Karpas-422 (cell line): ENCODE data around the gene CECR2. TPM values are rescaled to one million over a fixed set of nuclear protein-coding genes. Genes with fewer than 3 reads are reported as not detected.
"Not testable (repeated sequence)": the region's sequence is repeated elsewhere in the genome, so short reads cannot be mapped to it uniquely, and the experiment has no call there.

ENCODE experiments used
- DNase-seq: peaks from one replicate; pipeline ENCODE4 v3.0.0-alpha.2; 2015
- H2AFZ ChIP-seq: fragments of 200-600 bp; sonication (generic); 2 replicates; pipeline ENCODE4 v1.6.1; 2014; ENCODE audit warnings: antibody characterized with exemption, low read length, mixed read lengths
- H3K27ac ChIP-seq: fragments of 200-600 bp; sonication (generic); 2 replicates; pipeline ENCODE4 v1.5.1; 2014; ENCODE audit warnings: mild to moderate bottlenecking, low read length, moderate library complexity
- H3K27me3 ChIP-seq: fragments of 200-600 bp; sonication (generic); 2 replicates; pipeline ENCODE4 v1.6.1; 2014; ENCODE audit warnings: low read length, mixed read lengths
- H3K36me3 ChIP-seq: fragments of 200-600 bp; sonication (generic); 2 replicates; pipeline ENCODE4 v1.6.1; 2014; ENCODE audit warnings: low read length, mixed read lengths; ENCODE audit not compliant: insufficient read depth
- H3K4me1 ChIP-seq: fragments of 200-600 bp; sonication (generic); 2 replicates; pipeline ENCODE4 v1.6.1; 2014; ENCODE audit warnings: mild to moderate bottlenecking, low read length, mixed read lengths
- H3K4me2 ChIP-seq: fragments of 200-600 bp; sonication (generic); 2 replicates; pipeline ENCODE4 v1.6.1; 2014; ENCODE audit warnings: low read length, low read depth, mild to moderate bottlenecking; ENCODE audit not compliant: poor library complexity, severe bottlenecking
- H3K4me3 ChIP-seq: fragments of 200-600 bp; sonication (generic); 2 replicates; pipeline ENCODE4 v1.5.1; 2014; ENCODE audit warnings: mild to moderate bottlenecking, antibody characterized with exemption, low read length, mixed read lengths
- H3K79me2 ChIP-seq: fragments of 200-600 bp; sonication (generic); 2 replicates; pipeline ENCODE4 v1.6.1; 2014; ENCODE audit warnings: mild to moderate bottlenecking, low read length, mixed read lengths
- H3K9ac ChIP-seq: fragments of 200-600 bp; sonication (generic); 2 replicates; pipeline ENCODE4 v1.6.0; 2014; ENCODE audit warnings: low read length
- H3K9me2 ChIP-seq: fragments of 200-600 bp; sonication (generic), shearing (Covaris generic); replicated peaks from 2 replicates; pipeline ENCODE4 v1.6.0; 2014; ENCODE audit warnings: mild to moderate bottlenecking, low read length, moderate library complexity; ENCODE audit not compliant: insufficient read depth
- H3K9me3 ChIP-seq: fragments of 300-700, 200-600 bp; sonication (generic); 2 replicates; pipeline ENCODE4 v1.6.1; 2014; ENCODE audit warnings: low read length, mixed read lengths
- H4K20me1 ChIP-seq: fragments of 200-600 bp; sonication (generic); 2 replicates; pipeline ENCODE4 v1.6.1; 2014; ENCODE audit warnings: mild to moderate bottlenecking, antibody characterized with exemption, low read length, low read depth; ENCODE audit not compliant: insufficient read depth
- total RNA-seq: library from RNA; depleted of rRNA; stranded (reverse); fragments of >200 nt; shearing (Covaris generic); gene quantifications from 2 replicates; pipeline ENCODE4 v1.2.3, GENCODE V29; 2014; ENCODE audit warnings: low replicate concordance

Gene CECR2
- total RNA-seq, 1 experiment from 2014 or later = 1.6 TPM

DNA sequence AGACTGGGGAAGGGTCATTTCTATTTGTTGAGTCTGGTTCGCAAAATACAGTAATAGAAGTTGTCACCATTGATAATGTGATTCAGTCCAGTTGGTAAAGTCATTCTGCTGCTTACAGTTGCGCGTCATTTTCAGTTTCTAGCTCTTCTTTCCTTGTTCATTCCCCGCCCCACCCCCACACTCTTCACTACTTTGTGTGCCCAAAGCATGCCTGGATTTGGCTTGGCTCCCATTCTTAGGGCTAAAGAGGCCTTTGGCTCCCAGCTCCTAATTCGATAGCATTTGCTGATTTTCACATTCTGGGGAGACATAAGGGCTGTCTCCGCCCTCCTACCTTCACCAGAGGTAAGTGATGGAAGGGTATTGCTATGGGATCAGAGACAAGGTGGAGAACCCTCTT is 43.0 kb downstream of the CECR2 start:
- no peaks in the 10 kb centered on the region for H3K9me2 ChIP-seq
- no peak overlapping the region for H3K27ac ChIP-seq

DNA sequence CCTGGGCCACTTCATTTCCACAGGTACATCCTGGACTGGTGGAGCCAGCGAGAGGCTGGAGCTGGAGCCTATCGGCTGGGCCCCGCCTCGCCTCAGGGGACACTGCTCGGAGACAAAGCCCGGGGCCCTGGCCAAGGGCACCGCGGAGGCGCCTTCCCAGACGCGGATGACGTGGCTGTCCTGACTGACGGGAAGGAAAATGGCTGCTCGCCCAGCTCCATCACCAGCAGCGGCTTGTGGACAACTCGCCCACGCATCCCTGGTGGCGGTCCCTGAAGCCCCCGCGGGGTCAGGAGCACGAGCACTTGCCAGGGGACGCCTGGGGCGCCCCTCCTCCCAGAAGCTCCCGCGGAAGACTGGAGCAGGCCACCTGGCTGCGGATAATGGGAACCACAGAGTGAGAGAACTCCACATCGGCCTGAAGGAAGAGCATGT is 49.6 kb downstream of the CECR2 start:
- H3K27me3 ChIP-seq = no peaks in the 10 kb centered on the region
- H3K9ac ChIP-seq = no peak overlapping the region

More for the DNA sequence above, 43.0 kb downstream of the CECR2 start:
- H2AFZ ChIP-seq = no peak overlapping the region
- no peaks in the 10 kb centered on the region for H3K36me3 ChIP-seq
- H3K27me3 ChIP-seq = no peaks in the 10 kb centered on the region
- no peaks in the 10 kb centered on the region for H3K9me3 ChIP-seq
- H4K20me1 ChIP-seq = no peaks in the 10 kb centered on the region; the same call in 1 of the 2 replicates
- no peak overlapping the region for H3K9ac ChIP-seq
- DNase-seq = no peak
- no peak overlapping the region for H3K4me2 ChIP-seq
- H3K4me1 ChIP-seq = no peaks in the 10 kb centered on the region
- no peak overlapping the region for H3K4me3 ChIP-seq
- no peaks in the 10 kb centered on the region for H3K79me2 ChIP-seq

DNA sequence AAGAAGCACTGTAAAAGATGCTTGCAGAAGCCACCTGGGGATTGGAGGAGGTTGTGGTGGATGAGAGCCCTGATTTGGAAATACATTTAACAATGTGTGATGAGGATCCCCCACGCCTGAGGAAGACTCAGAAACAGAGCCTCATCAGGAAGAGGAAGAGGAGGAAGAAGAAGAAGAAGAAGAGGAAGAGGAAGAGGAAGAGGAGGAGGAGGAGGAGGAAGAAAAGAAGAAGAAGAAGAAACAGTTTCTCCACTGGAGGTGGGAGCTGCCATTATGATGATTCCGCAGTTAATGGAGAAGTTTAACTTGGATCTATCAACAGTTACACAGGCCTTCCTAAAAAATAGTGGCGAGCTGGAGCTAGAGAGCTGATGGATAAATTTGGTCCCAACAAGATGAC is 50.1 kb downstream of the CECR2 start:
- Histone ChIP-seq H3K36me3 (no peaks in the 10 kb centered on the region), H3K79me2 (no peaks in the 10 kb centered on the region), H4K20me1 (no peaks in the 10 kb centered on the region), H3K9me2 (no peaks in the 10 kb centered on the region), H3K4me2 (no peak overlapping the region), H3K4me3 (no peak overlapping the region), H2AFZ (no peak overlapping the region), H3K27me3 (no peaks in the 10 kb centered on the region), H3K9ac (no peak overlapping the region), H3K9me3 (no peaks in the 10 kb centered on the region), H3K27ac (no peak overlapping the region), H3K4me1 (no peaks in the 10 kb centered on the region)
- DNase-seq = no peak

More for the DNA sequence above, 49.6 kb downstream of the CECR2 start:
- DNase-seq = no peak
- Histone ChIP-seq H3K4me1 (no peaks in the 10 kb centered on the region), H3K36me3 (no peaks in the 10 kb centered on the region), H3K79me2 (no peaks in the 10 kb centered on the region), H3K4me3 (no peak overlapping the region), H2AFZ (no peak overlapping the region), H3K9me2 (no peaks in the 10 kb centered on the region), H3K9me3 (no peaks in the 10 kb centered on the region), H4K20me1 (no peaks in the 10 kb centered on the region), H3K4me2 (no peak overlapping the region), H3K27ac (no peak overlapping the region)

DNA sequence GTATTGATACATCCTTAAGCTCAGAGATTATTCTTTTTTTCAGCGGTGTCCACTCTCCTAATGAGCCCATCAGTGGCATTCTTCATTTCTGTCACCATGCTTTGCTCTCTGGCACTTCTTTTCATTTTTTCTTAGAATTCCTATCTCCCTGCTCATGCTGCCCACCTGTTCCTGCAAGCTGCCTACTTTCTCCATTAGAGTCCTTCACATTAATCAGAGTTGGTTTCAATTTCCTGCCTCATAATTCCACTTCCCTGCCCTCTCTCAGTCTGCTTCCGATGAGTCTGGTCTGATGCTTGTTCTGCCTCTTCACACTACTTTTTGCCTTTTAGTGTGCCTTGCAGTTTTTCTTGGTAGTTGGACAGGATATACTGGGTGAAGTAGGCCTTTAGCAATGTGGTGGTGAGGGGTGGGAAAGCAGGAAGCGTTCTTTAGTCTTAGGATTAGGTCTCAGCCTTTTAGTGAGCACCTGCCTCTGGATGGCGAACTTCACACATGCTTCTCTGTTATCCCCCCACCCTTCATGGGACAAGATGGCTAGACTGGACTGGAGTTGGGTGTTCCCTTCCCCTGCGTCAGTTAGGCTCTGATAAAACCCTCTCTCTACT is 53.6 kb downstream of the CECR2 start:
- no peak for DNase-seq
- no peak overlapping the region for H3K4me2 ChIP-seq
- no peaks in the 10 kb centered on the region for H3K36me3 ChIP-seq
- no peak overlapping the region for H3K4me3 ChIP-seq
- H2AFZ ChIP-seq = no peak overlapping the region
- H3K27me3 ChIP-seq = no peaks in the 10 kb centered on the region
- H3K9me2 ChIP-seq = no peaks in the 10 kb centered on the region
- H3K4me1 ChIP-seq = no peaks in the 10 kb centered on the region
- H3K27ac ChIP-seq = no peak overlapping the region
- H3K9ac ChIP-seq = no peak overlapping the region
- no peaks in the 10 kb centered on the region for H3K9me3 ChIP-seq
- no peaks in the 10 kb centered on the region for H3K79me2 ChIP-seq
- H4K20me1 ChIP-seq = no peaks in the 10 kb centered on the region

DNA sequence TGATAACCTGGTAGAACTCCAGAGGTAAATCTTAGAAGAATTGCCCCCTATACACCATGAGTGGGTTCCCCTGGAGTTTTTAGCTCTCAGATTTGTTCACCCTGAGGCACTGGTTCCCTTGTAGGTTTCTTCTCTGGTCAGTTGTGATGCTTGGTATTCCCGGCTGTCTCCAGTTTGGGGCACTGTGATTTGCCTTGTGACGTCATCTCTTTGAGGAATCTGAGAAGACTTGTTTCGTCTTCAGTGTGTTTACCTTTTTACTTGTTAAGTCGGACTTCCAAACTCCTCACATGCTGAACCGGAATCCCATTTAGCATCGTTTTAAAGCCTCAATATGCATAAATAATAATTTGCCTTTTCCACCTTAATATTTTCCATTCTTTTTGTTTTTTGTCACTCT is 54.4 kb downstream of the CECR2 start:
- no peak overlapping the region for H3K4me2 ChIP-seq
- no peaks in the 10 kb centered on the region for H3K9me2 ChIP-seq
- no peak for DNase-seq
- H4K20me1 ChIP-seq = no peaks in the 10 kb centered on the region
- no peak overlapping the region for H2AFZ ChIP-seq
- no peak overlapping the region for H3K27ac ChIP-seq
- no peaks in the 10 kb centered on the region for H3K4me1 ChIP-seq
- no peak overlapping the region for H3K4me3 ChIP-seq
- H3K27me3 ChIP-seq = no peaks in the 10 kb centered on the region
- H3K79me2 ChIP-seq = no peaks in the 10 kb centered on the region
- H3K36me3 ChIP-seq = no peaks in the 10 kb centered on the region
- no peaks in the 10 kb centered on the region for H3K9me3 ChIP-seq
- no peak overlapping the region for H3K9ac ChIP-seq

DNA sequence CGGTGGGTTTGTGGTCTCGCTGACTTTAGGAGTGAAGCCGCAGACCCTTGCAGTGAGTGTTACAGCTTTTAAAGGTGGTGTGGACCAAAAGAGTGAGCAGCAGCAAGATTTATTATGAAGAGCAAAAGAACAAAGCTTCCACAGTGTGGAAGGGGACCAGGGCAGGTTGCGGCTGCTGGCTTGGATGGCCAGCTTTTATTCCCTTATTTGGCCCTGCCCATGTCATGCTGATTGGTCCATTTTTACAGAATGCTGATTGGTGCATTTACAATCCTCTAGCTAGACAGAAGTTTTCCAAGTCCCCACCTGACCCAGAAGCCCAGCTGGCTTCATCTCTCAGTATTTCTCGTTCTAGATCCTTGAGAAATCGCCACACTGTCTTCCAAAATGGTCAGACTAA is 58.3 kb downstream of the CECR2 start:
- not testable (repeated sequence) for H3K27ac ChIP-seq, H3K4me3 ChIP-seq, H3K36me3 ChIP-seq, H2AFZ ChIP-seq, H3K27me3 ChIP-seq, H4K20me1 ChIP-seq, H3K4me2 ChIP-seq, H3K9me3 ChIP-seq, H3K79me2 ChIP-seq, H3K9ac ChIP-seq, H3K9me2 ChIP-seq, DNase-seq
- peaks cover 18% of the 10 kb centered on the region for H3K4me1 ChIP-seq

DNA sequence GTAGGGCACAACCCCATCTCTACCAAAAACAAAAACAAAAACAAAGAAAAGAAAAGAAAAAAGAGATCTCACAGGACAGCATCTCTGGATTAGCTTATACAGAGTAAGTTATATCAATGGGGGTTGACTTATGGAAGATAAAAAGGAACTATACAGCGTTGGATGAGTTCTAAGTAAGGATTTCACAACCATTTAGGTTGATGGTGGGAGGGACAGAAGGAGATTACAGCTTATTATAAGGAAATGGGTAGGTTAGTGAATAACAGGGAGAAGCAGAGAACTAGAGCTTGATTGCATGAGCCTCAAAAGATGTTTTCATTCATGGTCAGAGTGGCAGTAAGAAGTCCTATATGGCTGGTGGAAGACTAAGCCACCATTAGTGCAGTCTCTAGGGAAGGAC is 60.3 kb downstream of the CECR2 start:
- Histone ChIP-seq H3K79me2 (no peaks in the 10 kb centered on the region), H3K9me2 (no peaks in the 10 kb centered on the region), H2AFZ (no peak overlapping the region), H4K20me1 (no peaks in the 10 kb centered on the region), H3K4me2 (no peak overlapping the region), H3K36me3 (no peaks in the 10 kb centered on the region), H3K27me3 (no peaks in the 10 kb centered on the region), H3K4me3 (no peak overlapping the region), H3K4me1 (peaks cover 18% of the 10 kb centered on the region), H3K9me3 (no peaks in the 10 kb centered on the region), H3K27ac (no peak overlapping the region), H3K9ac (no peak overlapping the region)
- no peak for DNase-seq

DNA sequence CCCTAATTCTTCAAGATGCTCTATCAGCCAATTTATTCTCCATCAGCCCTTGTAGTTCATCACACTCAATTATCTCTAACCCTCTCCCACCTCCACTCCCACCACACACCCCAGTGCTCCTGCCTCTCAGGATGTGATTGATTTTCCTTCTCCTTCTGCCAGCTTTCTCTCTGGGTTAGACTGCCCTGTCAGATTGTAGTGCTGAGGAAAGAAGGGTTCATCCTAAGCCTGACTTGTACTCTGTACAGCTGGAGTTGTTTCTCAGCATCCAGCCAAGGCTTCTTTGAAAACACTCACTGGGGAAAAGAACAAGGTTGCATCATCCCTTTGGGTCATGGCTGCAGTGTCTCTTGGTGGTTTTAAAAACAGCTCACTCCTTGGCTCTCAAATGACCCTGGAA is 61.2 kb downstream of the CECR2 start:
- Histone ChIP-seq H3K9me2 (no peaks in the 10 kb centered on the region), H3K36me3 (no peaks in the 10 kb centered on the region), H3K4me2 (no peak overlapping the region), H3K27ac (no peak overlapping the region), H3K9ac (no peak overlapping the region), H3K79me2 (no peaks in the 10 kb centered on the region), H2AFZ (no peak overlapping the region), H4K20me1 (no peaks in the 10 kb centered on the region), H3K9me3 (no peaks in the 10 kb centered on the region), H3K4me1 (peaks cover 20% of the 10 kb centered on the region), H3K27me3 (no peaks in the 10 kb centered on the region), H3K4me3 (no peak overlapping the region)
- DNase-seq = no peak

DNA sequence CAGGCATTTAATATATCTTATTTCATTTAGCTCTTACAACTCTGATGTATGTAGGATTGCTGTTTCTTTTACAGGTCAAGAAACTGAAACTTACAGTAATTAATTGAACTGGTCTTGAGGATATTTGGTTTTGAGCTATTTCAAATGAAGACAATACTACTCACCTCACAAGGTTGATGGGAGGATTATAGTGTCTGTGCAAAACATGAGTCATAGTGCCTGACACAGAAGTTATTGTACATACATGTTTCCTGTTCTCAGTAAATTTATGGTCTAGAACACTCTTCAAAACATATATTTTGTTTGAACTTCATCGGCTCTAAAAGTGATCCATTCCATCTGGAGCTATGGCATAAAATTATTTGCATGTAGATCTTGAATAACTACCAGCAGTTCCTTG is 61.9 kb downstream of the CECR2 start:
- no peak for DNase-seq
- Histone ChIP-seq H3K27ac (no peak overlapping the region), H3K4me1 (peaks cover 27% of the 10 kb centered on the region), H3K79me2 (no peaks in the 10 kb centered on the region), H4K20me1 (no peaks in the 10 kb centered on the region), H3K9ac (no peak overlapping the region), H3K36me3 (no peaks in the 10 kb centered on the region), H3K9me3 (no peaks in the 10 kb centered on the region), H3K4me2 (no peak overlapping the region), H3K27me3 (no peaks in the 10 kb centered on the region), H3K4me3 (no peak overlapping the region), H3K9me2 (no peaks in the 10 kb centered on the region), H2AFZ (no peak overlapping the region)
